ENCODE results near the gene LPP. TPM values are rescaled to one million over a fixed set of nuclear protein-coding genes. Genes with fewer than 3 reads are reported as not detected.

LPP gene
- total RNA-seq, 1 experiment from 2014 or later, result 120 TPM

DNA sequence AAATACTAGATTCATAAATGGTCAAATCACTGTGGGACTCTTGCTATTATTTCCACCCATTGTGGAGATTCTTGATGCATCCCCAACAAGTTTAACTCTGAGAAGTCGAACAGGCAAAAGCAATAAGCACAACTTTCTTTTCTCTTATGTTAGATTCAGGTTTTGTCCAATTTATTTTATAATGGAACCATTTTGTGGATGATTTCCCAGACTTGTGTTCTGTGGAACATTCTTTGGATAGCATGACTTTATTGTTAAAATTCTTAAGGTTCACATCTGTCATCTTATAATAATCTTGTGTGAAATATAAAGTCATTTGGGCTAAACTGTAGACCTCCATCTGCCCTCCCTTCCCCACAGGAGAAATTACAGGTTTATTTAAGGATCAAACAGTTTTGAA lies 213.7 kb downstream of the LPP start:
- Mint-ChIP-seq H3K4me1 (ENCODE audit: low read depth, unreplicated experiment) (peaks cover 11% of the 10 kb centered on the region), H3K27me3 (ENCODE audit: insufficient read depth, unreplicated experiment) (no peaks in the 10 kb centered on the region), H3K4me3 (ENCODE audit: unreplicated experiment) (no peak overlapping the region), H3K9me3 (ENCODE audit: unreplicated experiment) (no peaks in the 10 kb centered on the region), H3K36me3 (ENCODE audit: insufficient read depth, unreplicated experiment) (no peaks in the 10 kb centered on the region), H3K27ac (ENCODE audit: unreplicated experiment) (no peak overlapping the region)
- peaks cover 3% of the 10 kb centered on the region; the same call in 1 of the 2 replicates for H3K4me1 ChIP-seq
- H3K4me3 ChIP-seq (ENCODE audit: low read depth, low read length), result no peak overlapping the region
- H3K36me3 ChIP-seq (ENCODE audit: control insufficient read depth, insufficient read depth, low read length), result no peaks in the 10 kb centered on the region
- TF ChIP-seq, protein P1, sequence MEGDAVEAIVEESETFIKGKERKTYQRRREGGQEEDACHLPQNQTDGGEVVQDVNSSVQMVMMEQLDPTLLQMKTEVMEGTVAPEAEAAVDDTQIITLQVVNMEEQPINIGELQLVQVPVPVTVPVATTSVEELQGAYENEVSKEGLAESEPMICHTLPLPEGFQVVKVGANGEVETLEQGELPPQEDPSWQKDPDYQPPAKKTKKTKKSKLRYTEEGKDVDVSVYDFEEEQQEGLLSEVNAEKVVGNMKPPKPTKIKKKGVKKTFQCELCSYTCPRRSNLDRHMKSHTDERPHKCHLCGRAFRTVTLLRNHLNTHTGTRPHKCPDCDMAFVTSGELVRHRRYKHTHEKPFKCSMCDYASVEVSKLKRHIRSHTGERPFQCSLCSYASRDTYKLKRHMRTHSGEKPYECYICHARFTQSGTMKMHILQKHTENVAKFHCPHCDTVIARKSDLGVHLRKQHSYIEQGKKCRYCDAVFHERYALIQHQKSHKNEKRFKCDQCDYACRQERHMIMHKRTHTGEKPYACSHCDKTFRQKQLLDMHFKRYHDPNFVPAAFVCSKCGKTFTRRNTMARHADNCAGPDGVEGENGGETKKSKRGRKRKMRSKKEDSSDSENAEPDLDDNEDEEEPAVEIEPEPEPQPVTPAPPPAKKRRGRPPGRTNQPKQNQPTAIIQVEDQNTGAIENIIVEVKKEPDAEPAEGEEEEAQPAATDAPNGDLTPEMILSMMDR (IDR thresholded peaks at IDR 0.05; ENCODE audit: insufficient read depth in 1 of 2, low read depth in 1 of 2, low read length in 1 of 2, severe bottlenecking in 1 of 2, unreplicated experiment in 1 of 2), result no peak
- ChIA-PET POLR2A (no interaction called here), CTCF (no interaction called here)
- BruUV-seq (replicated peaks), result no TSS peak
- H3K9me3 ChIP-seq, result no peaks in the 10 kb centered on the region
- no peak for DNase-seq
- intact Hi-C loops (cut with micrococcal nuclease; ENCODE audit: unreplicated experiment), result no loop called here
- H3K27me3 ChIP-seq (replicated peaks; ENCODE audit: control insufficient read depth, insufficient read depth, low read length), result no peaks in the 10 kb centered on the region

DNA sequence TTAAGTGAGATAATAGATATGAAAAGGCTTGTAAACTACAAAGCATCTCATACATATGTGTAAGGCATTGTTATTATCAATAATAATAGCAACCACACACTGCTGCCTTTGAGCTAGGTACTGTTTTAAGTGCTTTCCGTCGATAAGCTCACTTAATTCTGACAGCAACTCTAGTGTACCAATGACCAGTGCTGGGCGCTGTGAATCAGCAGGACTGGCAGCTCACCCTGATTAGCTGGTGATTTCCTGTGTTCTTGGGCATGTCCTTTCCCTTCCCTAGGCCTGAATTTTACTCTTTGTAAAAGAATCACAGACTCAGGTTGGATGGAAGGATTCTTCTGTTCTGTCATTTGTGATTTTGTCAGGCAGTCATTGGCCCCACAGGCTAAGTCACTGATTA lies 215.6 kb downstream of the LPP start:
- no peaks in the 10 kb centered on the region for H3K27me3 ChIP-seq (replicated peaks; ENCODE audit: control insufficient read depth, insufficient read depth, low read length)
- Mint-ChIP-seq H3K36me3 (ENCODE audit: insufficient read depth, unreplicated experiment) (no peaks in the 10 kb centered on the region), H3K4me3 (ENCODE audit: unreplicated experiment) (no peak overlapping the region), H3K9me3 (ENCODE audit: unreplicated experiment) (no peaks in the 10 kb centered on the region), H3K4me1 (ENCODE audit: low read depth, unreplicated experiment) (peaks cover 11% of the 10 kb centered on the region), H3K27me3 (ENCODE audit: insufficient read depth, unreplicated experiment) (no peaks in the 10 kb centered on the region), H3K27ac (ENCODE audit: unreplicated experiment) (no peak overlapping the region)
- H3K4me3 ChIP-seq (ENCODE audit: low read depth, low read length), result no peak overlapping the region
- CTCF ChIA-PET, result no interaction called here
- intact Hi-C loops (cut with micrococcal nuclease; ENCODE audit: unreplicated experiment), result no loop called here
- no peaks in the 10 kb centered on the region for H3K36me3 ChIP-seq (ENCODE audit: control insufficient read depth, insufficient read depth, low read length)
- no peak for DNase-seq
- peaks cover 3% of the 10 kb centered on the region; the same call in 1 of the 2 replicates for H3K4me1 ChIP-seq
- no peaks in the 10 kb centered on the region for H3K9me3 ChIP-seq
- POLR2A ChIA-PET, result no interaction called here
- BruUV-seq (replicated peaks), result no TSS peak
- TF ChIP-seq, protein P1 (IDR thresholded peaks at IDR 0.05; ENCODE audit: insufficient read depth in 1 of 2, low read depth in 1 of 2, low read length in 1 of 2, severe bottlenecking in 1 of 2, unreplicated experiment in 1 of 2), result no peak

DNA sequence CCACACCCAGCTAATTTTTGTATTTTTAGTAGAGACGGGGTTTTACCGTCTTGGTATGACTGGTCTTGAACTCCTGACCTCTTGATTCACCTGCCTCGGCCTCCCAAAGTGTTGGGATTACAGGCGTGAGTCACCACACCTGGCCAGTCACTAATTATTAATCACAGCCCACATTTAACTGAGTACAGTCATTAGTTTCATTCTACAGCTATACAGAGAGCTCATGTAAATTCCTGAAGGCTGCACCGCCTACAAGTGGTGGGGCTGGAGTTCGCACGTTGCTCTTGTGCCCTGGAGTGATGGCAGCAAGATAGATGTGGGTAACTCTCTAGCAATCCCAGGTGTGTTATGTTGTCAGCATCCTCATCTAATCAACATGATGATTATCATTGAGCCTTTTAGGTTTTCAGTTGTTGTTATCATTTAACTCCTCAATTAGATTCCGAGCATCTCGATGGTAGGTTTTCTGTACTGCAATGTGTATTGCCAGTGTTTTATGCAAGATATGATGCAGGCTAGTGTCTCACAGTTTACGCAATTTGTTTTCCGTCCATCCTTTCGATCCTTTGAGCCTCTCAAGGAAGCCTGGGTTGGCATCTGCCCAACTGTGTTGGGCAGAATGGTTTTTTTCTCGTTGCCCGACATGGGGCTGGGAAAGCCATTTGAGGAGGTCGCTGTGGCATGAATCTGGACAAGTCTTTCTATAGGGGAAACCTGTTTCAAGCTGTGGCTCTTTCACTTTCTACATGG lies 216.3 kb downstream of the LPP start:
- TF ChIP-seq, protein P1 (IDR thresholded peaks at IDR 0.05; ENCODE audit: insufficient read depth in 1 of 2, low read depth in 1 of 2, low read length in 1 of 2, severe bottlenecking in 1 of 2, unreplicated experiment in 1 of 2), result no peak
- H3K9me3 ChIP-seq, result no peaks in the 10 kb centered on the region
- ChIA-PET CTCF (no interaction called here), POLR2A (no interaction called here)
- H3K4me3 Mint-ChIP-seq (ENCODE audit: unreplicated experiment), result no peak overlapping the region
- H3K4me1 Mint-ChIP-seq (ENCODE audit: low read depth, unreplicated experiment), result peaks cover 11% of the 10 kb centered on the region
- H3K27me3 ChIP-seq (replicated peaks; ENCODE audit: control insufficient read depth, insufficient read depth, low read length), result no peaks in the 10 kb centered on the region
- BruUV-seq (replicated peaks), result no TSS peak
- H3K9me3 Mint-ChIP-seq (ENCODE audit: unreplicated experiment), result no peaks in the 10 kb centered on the region
- H3K36me3 ChIP-seq (ENCODE audit: control insufficient read depth, insufficient read depth, low read length), result no peaks in the 10 kb centered on the region
- no peaks in the 10 kb centered on the region for H3K27me3 Mint-ChIP-seq (ENCODE audit: insufficient read depth, unreplicated experiment)
- peaks cover 3% of the 10 kb centered on the region; the same call in 1 of the 2 replicates for H3K4me1 ChIP-seq
- no peak overlapping the region for H3K27ac Mint-ChIP-seq (ENCODE audit: unreplicated experiment)
- no peaks in the 10 kb centered on the region for H3K36me3 Mint-ChIP-seq (ENCODE audit: insufficient read depth, unreplicated experiment)
- no peak for DNase-seq
- H3K4me3 ChIP-seq (ENCODE audit: low read depth, low read length), result no peak overlapping the region
- intact Hi-C loops (cut with micrococcal nuclease; ENCODE audit: unreplicated experiment), result no loop called here

Measured in Caco-2 (cell line).